ENCODE data around the gene IFITM1. TPM values are rescaled to one million over a fixed set of nuclear protein-coding genes. Genes with fewer than 3 reads are reported as not detected.
A peak's percentile ranks its signal among the peaks of the same experiment; 100 is the strongest.
"Not testable (repeated sequence)": the region's sequence is repeated elsewhere in the genome, so short reads cannot be mapped to it uniquely, and the experiment has no call there.

IFITM1 gene
- total and polyA plus RNA-seq, 4 donors: 12.6 to 113 (median 66.7) TPM

GRCh38 chr11:328012-328411 is 14.2 kb downstream of the IFITM1 start (continued):
- TF ChIP-seq REST (IDR thresholded peaks at IDR 0.05): no peak
- no peak for TF ChIP-seq RXRA (IDR thresholded peaks at IDR 0.05)

- DNase-seq (ENCODE audit: low spot score): not testable (repeated sequence)
- WGBS: 89% methylated on average over 15 of the region's 15 CpGs
Measured at GRCh38 chr11:328516-329100, 14.8 kb downstream of the IFITM1 start.

GRCh38 chr11:329886-330253 is 16.0 kb downstream of the IFITM1 start:
- no peaks in the 10 kb centered on the region for H3K27me3 ChIP-seq (ENCODE audit: control insufficient read depth in 4 of 4, insufficient read depth in 4 of 4, low read length in 3 of 4)
- H3K27ac ChIP-seq (ENCODE audit: low read depth in 1 of 2, low read length in 2 of 2): no peak overlapping the region
- no peak for DNase-seq (ENCODE audit: low spot score)
- H3K9me3 ChIP-seq (ENCODE audit: control insufficient read depth in 4 of 4, low read length in 3 of 4): no peaks in the 10 kb centered on the region
- no peak overlapping the region for H3K9ac ChIP-seq (ENCODE audit: low read depth in 1 of 2, low read length in 2 of 2)
- no peaks in the 10 kb centered on the region for H3K36me3 ChIP-seq (ENCODE audit: control insufficient read depth in 4 of 4, insufficient read depth in 3 of 4, low read depth in 1 of 4, low read length in 3 of 4)
- peaks cover 0 to 14% (median 10%) of the 10 kb centered on the region in 4 donors for H3K4me1 ChIP-seq (ENCODE audit: control insufficient read depth in 4 of 4, insufficient read depth in 4 of 4, low read length in 3 of 4)
- WGBS: 96% methylated on average over 2 of the region's 2 CpGs
- H3K4me3 ChIP-seq (ENCODE audit: low read depth in 1 of 3, low read length in 3 of 3): no peak overlapping the region
- TF ChIP-seq MAX (IDR thresholded peaks at IDR 0.05): no peak
- no peak for TF ChIP-seq EGR1 (IDR thresholded peaks at IDR 0.05; ENCODE audit: low read depth in 2 of 2)
- TF ChIP-seq NR2F2 (IDR thresholded peaks at IDR 0.05): no peak

More at GRCh38 chr11:328516-329100, 14.8 kb downstream of the IFITM1 start:
- H3K27me3 ChIP-seq (ENCODE audit: control insufficient read depth in 4 of 4, insufficient read depth in 4 of 4, low read length in 3 of 4); H3K4me3 ChIP-seq (ENCODE audit: low read depth in 1 of 3, low read length in 3 of 3); H3K36me3 ChIP-seq (ENCODE audit: control insufficient read depth in 4 of 4, insufficient read depth in 3 of 4, low read depth in 1 of 4, low read length in 3 of 4); H3K9ac ChIP-seq (ENCODE audit: low read depth in 1 of 2, low read length in 2 of 2); H3K9me3 ChIP-seq (ENCODE audit: control insufficient read depth in 4 of 4, low read length in 3 of 4): not testable (repeated sequence)
- Histone ChIP-seq H3K27ac (ENCODE audit: low read depth in 1 of 2, low read length in 2 of 2) (peak overlapping the region in 1 of 2 donors; percentile 37), H3K4me1 (ENCODE audit: control insufficient read depth in 4 of 4, insufficient read depth in 4 of 4, low read length in 3 of 4) (peaks cover 0 to 14% (median 10%) of the 10 kb centered on the region in 4 donors)

- DNase-seq (ENCODE audit: low spot score): no peak
- Histone ChIP-seq H3K9ac (ENCODE audit: low read depth in 1 of 2, low read length in 2 of 2) (no peak overlapping the region), H3K9me3 (ENCODE audit: control insufficient read depth in 4 of 4, low read length in 3 of 4) (no peaks in the 10 kb centered on the region), H3K4me1 (ENCODE audit: control insufficient read depth in 4 of 4, insufficient read depth in 4 of 4, low read length in 3 of 4) (peaks cover 0 to 14% (median 10%) of the 10 kb centered on the region in 4 donors), H3K27ac (ENCODE audit: low read depth in 1 of 2, low read length in 2 of 2) (no peak overlapping the region), H3K27me3 (ENCODE audit: control insufficient read depth in 4 of 4, insufficient read depth in 4 of 4, low read length in 3 of 4) (no peaks in the 10 kb centered on the region), H3K36me3 (ENCODE audit: control insufficient read depth in 4 of 4, insufficient read depth in 3 of 4, low read depth in 1 of 4, low read length in 3 of 4) (no peaks in the 10 kb centered on the region), H3K4me3 (ENCODE audit: low read depth in 1 of 3, low read length in 3 of 3) (no peak overlapping the region)
- 88% methylated on average over 14 of the region's 14 CpGs for WGBS
- TF ChIP-seq FOXA2 (IDR thresholded peaks at IDR 0.05): no peak
- no peak for TF ChIP-seq YY1 (IDR thresholded peaks at IDR 0.05)
- TF ChIP-seq NR2F2 (IDR thresholded peaks at IDR 0.05): no peak
- no peak for TF ChIP-seq TAF1 (conservative IDR thresholded peaks at IDR 0.05)
Measured at GRCh38 chr11:330307-330693, 16.5 kb downstream of the IFITM1 start.
